Liver (tissue), 9 donors: Measurements from ENCODE around the gene DNAJC4. TPM values are rescaled to one million over a fixed set of nuclear protein-coding genes. Genes with fewer than 3 reads are reported as not detected.

Experiments used
- DNase-seq: peaks from one replicate; pipeline ENCODE4 v3.0.0-alpha.2; 2017; ENCODE audit warnings: low spot score
- H3K27ac ChIP-seq, 2 donors: one replicate each; pipeline ENCODE4 v1.7.0; 2013; ENCODE audit warnings: inconsistent platforms in 2 of 2, low read length in 2 of 2, control low read depth in 1 of 2, low read depth in 1 of 2, mild to moderate bottlenecking in 1 of 2
- H3K27me3 ChIP-seq, 4 donors: one replicate each; pipeline versions ENCODE4 v1.6.1 to v1.7.0; 2013; ENCODE audit warnings: low read length in 3 of 4, inconsistent platforms in 1 of 4, mild to moderate bottlenecking in 1 of 4, moderate library complexity in 1 of 4; ENCODE audit not compliant: control insufficient read depth in 4 of 4, insufficient read depth in 4 of 4
- H3K36me3 ChIP-seq, 4 donors: one replicate each; pipeline versions ENCODE4 v1.6.1 to v1.7.0; 2013; ENCODE audit warnings: low read length in 3 of 4, mild to moderate bottlenecking in 3 of 4, low read depth in 1 of 4, moderate library complexity in 1 of 4; ENCODE audit not compliant: control insufficient read depth in 4 of 4, insufficient read depth in 3 of 4
- H3K4me1 ChIP-seq, 4 donors: one replicate each; pipeline versions ENCODE4 v1.6.1 to v1.7.0; 2013; ENCODE audit warnings: low read length in 3 of 4, mild to moderate bottlenecking in 3 of 4, moderate library complexity in 1 of 4; ENCODE audit not compliant: control insufficient read depth in 4 of 4, insufficient read depth in 4 of 4
- H3K4me3 ChIP-seq, 3 donors: one replicate each; pipeline versions ENCODE4 v1.6.1 to v1.7.0; 2013; ENCODE audit warnings: low read length in 3 of 3, control low read depth in 1 of 3, low read depth in 1 of 3, mild to moderate bottlenecking in 1 of 3
- H3K9ac ChIP-seq, 2 donors: one replicate each; pipeline ENCODE4 v1.7.0; 2013; ENCODE audit warnings: low read length in 2 of 2, mild to moderate bottlenecking in 2 of 2, moderate library complexity in 2 of 2, control low read depth in 1 of 2, low read depth in 1 of 2
- H3K9me3 ChIP-seq, 4 donors: one replicate each; pipeline versions ENCODE4 v1.6.1 to v1.7.0; 2013; ENCODE audit warnings: low read length in 3 of 4; ENCODE audit not compliant: control insufficient read depth in 4 of 4
- ATF3 ChIP-seq: IDR thresholded peaks from 2 replicates; pipeline ENCODE4 v1.6.1; 2016; ENCODE audit warnings: antibody characterized with exemption
- CTCF ChIP-seq: fragments of 150-350 bp; IDR thresholded peaks from 2 replicates; pipeline ENCODE4 v1.5.1; 2017; ENCODE audit warnings: improper control_type of control experiment, low read depth, low read length; ENCODE audit not compliant: missing input control
- EGR1 ChIP-seq, 2 donors: IDR thresholded peaks; 2 replicates each; pipeline ENCODE4 v1.6.1; 2016 to 2018; ENCODE audit warnings: antibody characterized with exemption in 2 of 2, low read depth in 2 of 2
- FOXA1 ChIP-seq: IDR thresholded peaks from 2 replicates; pipeline ENCODE4 v1.6.1; 2016; ENCODE audit warnings: antibody characterized with exemption
- FOXA2 ChIP-seq: IDR thresholded peaks from 2 replicates; pipeline ENCODE4 v1.6.1; 2016; ENCODE audit warnings: antibody characterized with exemption
- GABPA ChIP-seq, 2 donors: IDR thresholded peaks in 1 of 2; conservative IDR thresholded peaks in 1 of 2; 2 replicates each; pipeline ENCODE4 v1.6.1; 2016; ENCODE audit warnings: antibody characterized with exemption in 2 of 2, mild to moderate bottlenecking in 1 of 2, moderate library complexity in 1 of 2
- HNF4A ChIP-seq, 2 donors: conservative IDR thresholded peaks; 2 replicates each; pipeline ENCODE4 v1.6.1; 2016; ENCODE audit warnings: antibody characterized with exemption in 2 of 2, mild to moderate bottlenecking in 2 of 2
- HNF4G ChIP-seq: IDR thresholded peaks from 2 replicates; pipeline ENCODE4 v1.6.1; 2016; ENCODE audit warnings: antibody characterized with exemption
- JUND ChIP-seq, 2 donors: IDR thresholded peaks; 2 replicates each; pipeline ENCODE4 v1.6.1; 2016; ENCODE audit warnings: antibody characterized with exemption in 2 of 2
- MAX ChIP-seq: IDR thresholded peaks from 2 replicates; pipeline ENCODE4 v1.6.1; 2016; ENCODE audit warnings: antibody characterized with exemption
- NR2F2 ChIP-seq: IDR thresholded peaks from 2 replicates; pipeline ENCODE4 v1.6.1; 2016; ENCODE audit warnings: antibody characterized with exemption
- RAD21 ChIP-seq, 2 donors: IDR thresholded peaks; 2 replicates each; pipeline ENCODE4 v1.6.1; 2016; ENCODE audit warnings: antibody characterized with exemption in 2 of 2, mild to moderate bottlenecking in 2 of 2
- REST ChIP-seq: IDR thresholded peaks from 2 replicates; pipeline ENCODE4 v1.6.1; 2016; ENCODE audit warnings: antibody characterized with exemption, mild to moderate bottlenecking
- TAF1 ChIP-seq: conservative IDR thresholded peaks from 2 replicates; pipeline ENCODE4 v1.6.1; 2016; ENCODE audit warnings: antibody characterized with exemption, mild to moderate bottlenecking
- WGBS: extraction: QIAGEN DNeasy Blood & Tissue Kit; methylation state at CpG from one replicate; pipeline ENCODE4 v1.1.7; 2013; 5-methylcytosine and 5-hydroxymethylcytosine counted together
- polyA plus RNA-seq, 2 donors: library from polyadenylated mRNA; stranded (reverse) in 1 of 2; unstranded in 1 of 2; fragments of 200-250 nt in 1 of 2; fragments of >200 nt in 1 of 2; fragmentation: Nextera tagmentation in 1 of 2; extraction: Ambion mirVana in 1 of 2; gene quantifications; one replicate each; pipeline versions ENCODE4 v1.2.1 to v1.2.3, GENCODE V29; 2013 to 2015
- total RNA-seq, 2 donors: library from RNA; depleted of rRNA; stranded (reverse); fragments of >200 nt; gene quantifications; one replicate each; pipeline ENCODE4 v1.2.3, GENCODE V29; 2014
- donor health status: healthy.
- donor health status: healthy.
- donor health status: healthy.
- donor health status: healthy.
- donor health status: healthy.

Gene DNAJC4
- total and polyA plus RNA-seq, 4 donors = 8.5 to 25.9 (median 23.5) TPM

- H3K36me3 ChIP-seq = peaks cover 0 to 6% (median 4%) of the 10 kb centered on the region in 4 donors
- H3K9me3 ChIP-seq = no peaks in the 10 kb centered on the region
- H3K27ac ChIP-seq = peak overlapping the region; percentile 95 to 97
- 36% methylated on average over 31 of the region's 31 CpGs for WGBS
- peak overlapping the region in 2 of 3 donors; percentile 92 to 96 for H3K4me3 ChIP-seq
- TF ChIP-seq NR2F2 (no peak), CTCF (no peak), GABPA (IDR thresholded peaks at IDR 0.05 in 1 of 2, conservative IDR thresholded peaks at IDR 0.05 in 1 of 2) (no peak)
- DNase-seq = no peak
- H3K4me1 ChIP-seq = peaks cover 11 to 67% (median 52%) of the 10 kb centered on the region in 4 donors
- H3K27me3 ChIP-seq = no peaks in the 10 kb centered on the region
- H3K9ac ChIP-seq = peak overlapping the region in 1 of 2 donors; percentile 8
Observed at GRCh38 chr11:64247729-64248531, 17.6 kb downstream of the DNAJC4 start.

- Histone ChIP-seq H3K9ac (no peak overlapping the region), H3K27me3 (no peaks in the 10 kb centered on the region), H3K27ac (no peak overlapping the region), H3K9me3 (no peaks in the 10 kb centered on the region), H3K36me3 (peaks cover 0 to 5% (median 1%) of the 10 kb centered on the region in 4 donors), H3K4me1 (peaks cover 10 to 65% (median 49%) of the 10 kb centered on the region in 4 donors), H3K4me3 (no peak overlapping the region)
- TF ChIP-seq HNF4G (no peak), HNF4A (conservative IDR thresholded peaks at IDR 0.05) (no peak), EGR1 (IDR thresholded peaks at IDR 0.05; ENCODE audit: low read depth in 2 of 2) (no peak), NR2F2 (no peak), MAX (no peak), FOXA2 (no peak), JUND (IDR thresholded peaks at IDR 0.05) (no peak), RAD21 (IDR thresholded peaks at IDR 0.05) (no peak), CTCF (no peak), GABPA (IDR thresholded peaks at IDR 0.05 in 1 of 2, conservative IDR thresholded peaks at IDR 0.05 in 1 of 2) (no peak), TAF1 (no peak), REST (no peak), ATF3 (no peak), FOXA1 (no peak)
- DNase-seq = no peak
- WGBS = 79% methylated on average over 7 of the region's 7 CpGs
Observed at GRCh38 chr11:64248578-64248977, 18.2 kb downstream of the DNAJC4 start.
